HEK293T (cell line): ENCODE measurements around the gene DDX56.

Experiments used
- CTCF ChIA-PET: fragments of 350-600 bp; formaldehyde crosslinking; extraction: SDS; loops from one replicate; lab custom pipeline; 2021; ENCODE audit warnings: antibody characterized with exemption, inconsistent platforms; lab: Yijun Ruan, JAX
- POLR2A ChIA-PET: fragments of 350-600 bp; formaldehyde crosslinking; extraction: SDS; loops from one replicate; lab custom pipeline; 2020; ENCODE audit warnings: antibody characterized with exemption, inconsistent platforms; lab: Yijun Ruan, JAX
- DNase-seq: peaks from one replicate; pipeline ENCODE4 v3.0.0; 2012; ENCODE audit warnings: mixed read lengths; ENCODE audit errors: extremely low spot score
- ARNT ChIP-seq: fragments of 450-650 bp; IDR thresholded peaks from 2 replicates; pipeline ENCODE4 v1.6.1; 2017; ENCODE audit warnings: mild to moderate bottlenecking
- BHLHE40 ChIP-seq: fragments of 450-650 bp; IDR thresholded peaks from 2 replicates; pipeline ENCODE4 v1.6.1; 2016; ENCODE audit warnings: mild to moderate bottlenecking, moderate library complexity, borderline replicate concordance
- CTBP1 ChIP-seq: fragments of 450-650 bp; IDR thresholded peaks from 2 replicates; pipeline ENCODE4 v1.6.1; 2016; ENCODE audit warnings: borderline replicate concordance
- ELF4 ChIP-seq: fragments of 450-650 bp; IDR thresholded peaks from 2 replicates; pipeline ENCODE4 v1.6.1; 2017; ENCODE audit warnings: antibody characterized with exemption
- FOXA1 ChIP-seq: fragments of 450-650 bp; IDR thresholded peaks from 2 replicates; pipeline ENCODE4 v1.6.1; 2016; ENCODE audit warnings: mild to moderate bottlenecking
- FOXK2 ChIP-seq: fragments of 450-650 bp; IDR thresholded peaks from 2 replicates; pipeline ENCODE4 v1.6.1; 2016; ENCODE audit warnings: mild to moderate bottlenecking
- FOXM1 ChIP-seq: fragments of 450-650 bp; IDR thresholded peaks from 2 replicates; pipeline ENCODE4 v1.6.1; 2017; ENCODE audit warnings: mild to moderate bottlenecking, borderline replicate concordance
- HDGF ChIP-seq: fragments of 450-650 bp; IDR thresholded peaks from 2 replicates; pipeline ENCODE4 v1.6.1; 2017; ENCODE audit warnings: antibody characterized with exemption, borderline replicate concordance
- L3MBTL2 ChIP-seq: fragments of 450-650 bp; conservative IDR thresholded peaks from 2 replicates; pipeline ENCODE4 v1.6.1; 2016; ENCODE audit warnings: mild to moderate bottlenecking
- LEF1 ChIP-seq: fragments of 450-650 bp; IDR thresholded peaks from 2 replicates; pipeline ENCODE4 v1.6.1; 2017; ENCODE audit warnings: mild to moderate bottlenecking, borderline replicate concordance
- NFRKB ChIP-seq: fragments of 450-650 bp; IDR thresholded peaks from 2 replicates; pipeline ENCODE4 v1.6.1; 2016; ENCODE audit warnings: mild to moderate bottlenecking, moderate library complexity
- PKNOX1 ChIP-seq: fragments of 450-650 bp; IDR thresholded peaks from 2 replicates; pipeline ENCODE4 v1.6.1; 2016
- SP1 ChIP-seq: fragments of 450-650 bp; IDR thresholded peaks from 2 replicates; pipeline ENCODE4 v1.6.1; 2017
- SUZ12 ChIP-seq: fragments of 450-650 bp; IDR thresholded peaks from 2 replicates; pipeline ENCODE4 v1.6.1; 2016; ENCODE audit warnings: mild to moderate bottlenecking
- TARDBP ChIP-seq: fragments of 450-650 bp; IDR thresholded peaks from 2 replicates; pipeline ENCODE4 v1.6.1; 2016
- ZNF384 ChIP-seq: fragments of 450-650 bp; IDR thresholded peaks from 2 replicates; pipeline ENCODE4 v1.6.1; 2016

DDX56 gene

GRCh38 chr7:44535348-44536064 lies 38.2 kb downstream of the DDX56 start:
- POLR2A ChIA-PET: interaction anchor here (0.7 kb wide), 1 partner anchor 47 kb away, joined by 3 read pairs; the partner anchor contains the start of gene TMED4
- TF ChIP-seq CTBP1 (no peak), SP1 (no peak), FOXM1 (no peak), NFRKB (no peak), HDGF (no peak), L3MBTL2 (no peak), ARNT (no peak), FOXK2 (no peak), ELF4 (no peak), LEF1 (no peak), ZNF384 (no peak), SUZ12 (no peak), PKNOX1 (no peak), TARDBP (no peak), FOXA1 (no peak), BHLHE40 (no peak)
- CTCF ChIA-PET: interaction anchor here (0.6 to 1.9 kb wide), 4 partner anchors 12 to 272 kb away, joined by 4 to 8 read pairs (median 4); no protein-coding TSS in a partner anchor
- DNase-seq: no peak

GRCh38 chr7:44534501-44534900 lies 39.2 kb downstream of the DDX56 start:
- TF ChIP-seq HDGF (no peak), PKNOX1 (no peak), L3MBTL2 (no peak), ARNT (no peak), SUZ12 (no peak), FOXA1 (no peak), BHLHE40 (no peak), ELF4 (no peak), TARDBP (no peak), LEF1 (no peak), CTBP1 (no peak), ZNF384 (no peak), NFRKB (no peak), FOXK2 (no peak)
- peak; percentile 91 for DNase-seq
- POLR2A ChIA-PET: interaction anchor here (1.3 kb wide), 3 partner anchors 31 to 43 kb away, joined by 3 to 5 read pairs (median 4); no protein-coding TSS in a partner anchor
- CTCF ChIA-PET: interaction anchor here (0.5 to 1.9 kb wide), 11 partner anchors 10 to 294 kb away, joined by 3 to 9 read pairs (median 4); no protein-coding TSS in a partner anchor

DNA sequence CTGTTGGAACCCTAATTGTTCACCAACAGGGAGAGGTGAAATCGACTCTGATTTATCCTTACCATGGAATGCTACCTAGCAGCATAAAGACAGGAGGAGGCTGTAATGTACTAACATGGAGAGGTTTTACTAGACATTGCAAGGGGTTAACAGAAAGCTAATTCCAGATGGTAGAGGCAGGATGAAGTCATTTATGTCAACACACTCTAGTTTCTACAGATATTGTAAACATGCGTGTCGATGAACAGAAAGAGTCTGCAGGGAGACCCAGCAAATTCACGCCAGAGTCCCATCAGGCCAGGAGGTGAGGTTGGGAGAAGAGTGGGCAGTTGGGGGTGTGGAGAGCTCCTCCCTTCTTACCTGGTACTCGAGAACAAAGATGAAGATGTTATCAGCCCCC lies 39.6 kb downstream of the DDX56 start:
- TF ChIP-seq LEF1 (no peak), BHLHE40 (no peak), SP1 (no peak), ZNF384 (no peak), HDGF (no peak), CTBP1 (no peak), FOXM1 (no peak), FOXK2 (no peak), SUZ12 (no peak), FOXA1 (no peak), NFRKB (no peak), L3MBTL2 (no peak)
- no peak for DNase-seq
- POLR2A ChIA-PET: interaction anchor here (1.3 kb wide), 3 partner anchors 31 to 43 kb away, joined by 3 to 5 read pairs (median 4); no protein-coding TSS in a partner anchor
- CTCF ChIA-PET: interaction anchor here (0.9 to 1.9 kb wide), 10 partner anchors 11 to 293 kb away, joined by 3 to 9 read pairs (median 4); no protein-coding TSS in a partner anchor

- ChIA-PET CTCF (interaction anchor here (0.9 to 1.9 kb wide), 4 partner anchors 11 to 19 kb away, joined by 3 to 9 read pairs (median 4); no protein-coding TSS in a partner anchor), POLR2A (interaction anchor here (1.3 kb wide), 3 partner anchors 32 to 42 kb away, joined by 3 to 5 read pairs (median 4); no protein-coding TSS in a partner anchor)
- no peak for TF ChIP-seq SP1
- TF ChIP-seq LEF1: no peak
- TF ChIP-seq FOXK2: no peak
- DNase-seq: peak; percentile 4
These were observed 40.2 kb downstream of the DDX56 start for GRCh38 chr7:44533301-44534055.

GRCh38 chr7:44531421-44532380 lies 42.0 kb downstream of the DDX56 start:
- TF ChIP-seq NFRKB (no peak), TARDBP (no peak), SUZ12 (no peak), ZNF384 (no peak), FOXK2 (no peak), PKNOX1 (no peak), LEF1 (no peak), BHLHE40 (no peak), FOXA1 (no peak), ELF4 (no peak), ARNT (no peak)
- peak; percentile 4 for DNase-seq
- POLR2A ChIA-PET: no interaction called here
- CTCF ChIA-PET: no interaction called here
